Measurements from ENCODE around the gene CISTR.

DNA sequence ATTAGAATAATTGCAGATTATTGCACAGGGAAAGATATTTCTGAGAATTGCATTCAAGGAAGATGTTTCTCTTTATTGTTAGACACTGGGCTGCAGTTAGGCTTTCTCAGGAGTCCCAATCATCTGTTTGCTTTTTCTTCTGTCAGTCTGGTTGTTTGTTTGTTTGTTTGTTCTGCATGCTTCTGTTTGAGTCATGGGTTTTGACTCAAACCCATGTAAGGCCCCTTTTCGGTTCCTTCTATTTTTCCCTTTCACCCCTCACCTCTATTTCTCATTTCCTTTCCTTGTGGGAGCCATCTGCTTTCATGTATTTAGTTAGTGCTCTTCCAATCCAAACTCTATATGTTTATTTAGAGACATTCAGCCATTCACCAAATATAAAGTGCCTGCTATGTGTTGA, 25.1 kb upstream of the CISTR start:
- TF ChIP-seq, protein P1, sequence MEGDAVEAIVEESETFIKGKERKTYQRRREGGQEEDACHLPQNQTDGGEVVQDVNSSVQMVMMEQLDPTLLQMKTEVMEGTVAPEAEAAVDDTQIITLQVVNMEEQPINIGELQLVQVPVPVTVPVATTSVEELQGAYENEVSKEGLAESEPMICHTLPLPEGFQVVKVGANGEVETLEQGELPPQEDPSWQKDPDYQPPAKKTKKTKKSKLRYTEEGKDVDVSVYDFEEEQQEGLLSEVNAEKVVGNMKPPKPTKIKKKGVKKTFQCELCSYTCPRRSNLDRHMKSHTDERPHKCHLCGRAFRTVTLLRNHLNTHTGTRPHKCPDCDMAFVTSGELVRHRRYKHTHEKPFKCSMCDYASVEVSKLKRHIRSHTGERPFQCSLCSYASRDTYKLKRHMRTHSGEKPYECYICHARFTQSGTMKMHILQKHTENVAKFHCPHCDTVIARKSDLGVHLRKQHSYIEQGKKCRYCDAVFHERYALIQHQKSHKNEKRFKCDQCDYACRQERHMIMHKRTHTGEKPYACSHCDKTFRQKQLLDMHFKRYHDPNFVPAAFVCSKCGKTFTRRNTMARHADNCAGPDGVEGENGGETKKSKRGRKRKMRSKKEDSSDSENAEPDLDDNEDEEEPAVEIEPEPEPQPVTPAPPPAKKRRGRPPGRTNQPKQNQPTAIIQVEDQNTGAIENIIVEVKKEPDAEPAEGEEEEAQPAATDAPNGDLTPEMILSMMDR (IDR thresholded peaks at IDR 0.05): no peak
- no peak for TF ChIP-seq POLR2AphosphoS5 (IDR thresholded peaks at IDR 0.05)
